ENCODE results near the gene CIB4. TPM values are rescaled to one million over a fixed set of nuclear protein-coding genes. Genes with fewer than 3 reads are reported as not detected.
A peak's percentile ranks its signal among the peaks of the same experiment; 100 is the strongest.

Gene CIB4
- total and polyA plus RNA-seq, 2 of the 13 experiments (the other 11 are each of a cell fraction or from before 2014, with no cell fraction given): not detected

DNA sequence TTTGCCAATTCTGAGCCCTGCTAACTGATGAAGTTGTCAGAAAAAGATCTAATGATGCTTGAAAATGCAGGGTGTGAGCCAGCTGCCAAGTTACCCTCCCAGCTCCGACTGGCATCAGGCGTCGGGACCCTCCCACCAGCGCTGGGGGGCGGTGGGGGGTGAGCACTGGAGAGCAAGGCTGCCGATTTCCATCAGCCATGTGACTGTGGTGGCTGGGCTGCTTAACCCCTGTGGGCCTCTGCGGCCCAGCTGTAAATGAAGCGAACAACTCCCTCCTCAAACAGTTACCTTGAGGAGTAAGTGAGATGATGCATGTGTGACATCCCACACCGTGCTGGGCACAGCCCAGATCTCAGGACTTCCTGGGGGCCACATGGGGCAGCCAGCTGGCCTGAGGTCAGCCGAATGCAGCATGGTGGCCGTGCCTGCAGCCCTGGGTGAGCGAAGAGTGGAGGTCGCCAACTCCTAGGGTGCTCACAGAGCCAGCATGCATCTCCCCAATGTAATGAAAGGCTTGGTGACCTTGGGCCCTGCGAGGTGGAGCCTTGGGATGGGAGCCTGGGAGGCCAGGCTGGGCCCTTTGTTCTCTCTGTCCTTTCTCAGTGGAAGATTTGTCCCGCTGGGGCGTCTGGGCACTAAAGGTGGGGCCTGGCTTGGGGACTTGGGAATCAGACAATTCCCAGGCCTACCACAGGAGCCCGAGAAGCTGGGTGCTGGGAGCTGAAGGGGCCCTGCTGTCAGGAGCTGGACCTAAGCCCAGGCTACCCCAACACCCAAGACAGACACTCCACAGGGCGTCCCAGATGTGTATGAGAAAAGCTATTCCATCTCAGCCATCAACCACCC is 25.1 kb downstream of the CIB4 start:
- CTCF ChIA-PET (ENCODE audit: low intra/inter-chr PET ratio, low total read pairs): interaction anchor here (1.5 kb wide), 1 partner anchor 130 kb away, joined by 7 read pairs; no protein-coding TSS in a partner anchor
- H4K20me1 ChIP-seq (ENCODE audit: insufficient read depth, low read length): no peaks in the 10 kb centered on the region
- DNase-seq (ENCODE audit: low spot score) (no peak), ATAC-seq (peak; percentile 14; the same call in 2 of the 3 replicates), FAIRE-seq (no peak)
- POLR2A ChIA-PET: no interaction called here
- H3K79me2 ChIP-seq (ENCODE audit: insufficient read depth, low read length): no peaks in the 10 kb centered on the region
- H3K4me3 ChIP-seq (replicated peaks in 1 of 3; ENCODE audit: insufficient read depth in 1 of 3, low read depth in 2 of 3, low read length in 3 of 3): no peak overlapping the region
- H2AFZ ChIP-seq (ENCODE audit: low read length): no peak overlapping the region
- H3K27me3 ChIP-seq (ENCODE audit: control insufficient read depth in 1 of 2, insufficient read depth in 2 of 2, low read length in 2 of 2): peaks cover 2 to 87% of the 10 kb centered on the region in 2 experiments
- intact Hi-C loops (cut with micrococcal nuclease; ENCODE audit: unreplicated experiment): no loop called here
- no peak overlapping the region for H3K27ac ChIP-seq (ENCODE audit: extremely low read length, insufficient read depth, low read length)
- H3K9me3 ChIP-seq (ENCODE audit: low read length): no peaks in the 10 kb centered on the region
- H3K4me1 ChIP-seq (ENCODE audit: insufficient read depth, low read length): peaks cover 14% of the 10 kb centered on the region
- H3K4me2 ChIP-seq (ENCODE audit: low read depth, low read length): no peak overlapping the region
- no TSS peak for BruUV-seq (replicated peaks)
- in situ Hi-C loops (cut with HindIII; ENCODE audit: extremely low pct_ligation_motif_present, low pct_unique_long_range_greater_than_20kb): no loop called here
- H3K9ac ChIP-seq (ENCODE audit: insufficient read depth, low read depth, low read length): no peak overlapping the region
- no peaks in the 10 kb centered on the region for H3K36me3 ChIP-seq (replicated peaks in 1 of 2; ENCODE audit: control insufficient read depth in 1 of 2, insufficient read depth in 2 of 2, low read length in 2 of 2)
- 39% methylated on average over 11 of the region's 18 CpGs for WGBS (ENCODE audit: low lambda C conversion rate)
- no peak for TF ChIP-seq ZNF235 (CRISPR knock-in tag; IDR thresholded peaks at IDR 0.05; ENCODE audit: borderline replicate concordance)
- TF ChIP-seq EED (CRISPR knock-in tag; IDR thresholded peaks at IDR 0.05): 0 out of 2 replicates have a peak, but pooled peaks have one; percentile 31
- TF ChIP-seq, protein P1, sequence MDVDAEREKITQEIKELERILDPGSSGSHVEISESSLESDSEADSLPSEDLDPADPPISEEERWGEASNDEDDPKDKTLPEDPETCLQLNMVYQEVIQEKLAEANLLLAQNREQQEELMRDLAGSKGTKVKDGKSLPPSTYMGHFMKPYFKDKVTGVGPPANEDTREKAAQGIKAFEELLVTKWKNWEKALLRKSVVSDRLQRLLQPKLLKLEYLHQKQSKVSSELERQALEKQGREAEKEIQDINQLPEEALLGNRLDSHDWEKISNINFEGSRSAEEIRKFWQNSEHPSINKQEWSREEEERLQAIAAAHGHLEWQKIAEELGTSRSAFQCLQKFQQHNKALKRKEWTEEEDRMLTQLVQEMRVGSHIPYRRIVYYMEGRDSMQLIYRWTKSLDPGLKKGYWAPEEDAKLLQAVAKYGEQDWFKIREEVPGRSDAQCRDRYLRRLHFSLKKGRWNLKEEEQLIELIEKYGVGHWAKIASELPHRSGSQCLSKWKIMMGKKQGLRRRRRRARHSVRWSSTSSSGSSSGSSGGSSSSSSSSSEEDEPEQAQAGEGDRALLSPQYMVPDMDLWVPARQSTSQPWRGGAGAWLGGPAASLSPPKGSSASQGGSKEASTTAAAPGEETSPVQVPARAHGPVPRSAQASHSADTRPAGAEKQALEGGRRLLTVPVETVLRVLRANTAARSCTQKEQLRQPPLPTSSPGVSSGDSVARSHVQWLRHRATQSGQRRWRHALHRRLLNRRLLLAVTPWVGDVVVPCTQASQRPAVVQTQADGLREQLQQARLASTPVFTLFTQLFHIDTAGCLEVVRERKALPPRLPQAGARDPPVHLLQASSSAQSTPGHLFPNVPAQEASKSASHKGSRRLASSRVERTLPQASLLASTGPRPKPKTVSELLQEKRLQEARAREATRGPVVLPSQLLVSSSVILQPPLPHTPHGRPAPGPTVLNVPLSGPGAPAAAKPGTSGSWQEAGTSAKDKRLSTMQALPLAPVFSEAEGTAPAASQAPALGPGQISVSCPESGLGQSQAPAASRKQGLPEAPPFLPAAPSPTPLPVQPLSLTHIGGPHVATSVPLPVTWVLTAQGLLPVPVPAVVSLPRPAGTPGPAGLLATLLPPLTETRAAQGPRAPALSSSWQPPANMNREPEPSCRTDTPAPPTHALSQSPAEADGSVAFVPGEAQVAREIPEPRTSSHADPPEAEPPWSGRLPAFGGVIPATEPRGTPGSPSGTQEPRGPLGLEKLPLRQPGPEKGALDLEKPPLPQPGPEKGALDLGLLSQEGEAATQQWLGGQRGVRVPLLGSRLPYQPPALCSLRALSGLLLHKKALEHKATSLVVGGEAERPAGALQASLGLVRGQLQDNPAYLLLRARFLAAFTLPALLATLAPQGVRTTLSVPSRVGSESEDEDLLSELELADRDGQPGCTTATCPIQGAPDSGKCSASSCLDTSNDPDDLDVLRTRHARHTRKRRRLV (CRISPR knock-in tag; IDR thresholded peaks at IDR 0.05): 0 out of 2 replicates have a peak, but pooled peaks have one; percentile 32

Measured in HepG2 (cell line).